GM12875 (cell line): ENCODE results near the gene GPR137B.

Experiments used
- H3K4me3 ChIP-seq: one replicate; pipeline ENCODE4 v1.5.1; 2011; ENCODE audit warnings: low read depth, low read length, control low read depth
- TF ChIP-seq, protein P1 (sequence below): IDR thresholded peaks from 2 replicates; pipeline ENCODE4 v1.5.1; 2011; ENCODE audit warnings: low read depth, mild to moderate bottlenecking, control low read depth, inconsistent platforms, low read length, moderate library complexity, borderline replicate concordance; ENCODE audit not compliant: insufficient read depth

Gene GPR137B

DNA sequence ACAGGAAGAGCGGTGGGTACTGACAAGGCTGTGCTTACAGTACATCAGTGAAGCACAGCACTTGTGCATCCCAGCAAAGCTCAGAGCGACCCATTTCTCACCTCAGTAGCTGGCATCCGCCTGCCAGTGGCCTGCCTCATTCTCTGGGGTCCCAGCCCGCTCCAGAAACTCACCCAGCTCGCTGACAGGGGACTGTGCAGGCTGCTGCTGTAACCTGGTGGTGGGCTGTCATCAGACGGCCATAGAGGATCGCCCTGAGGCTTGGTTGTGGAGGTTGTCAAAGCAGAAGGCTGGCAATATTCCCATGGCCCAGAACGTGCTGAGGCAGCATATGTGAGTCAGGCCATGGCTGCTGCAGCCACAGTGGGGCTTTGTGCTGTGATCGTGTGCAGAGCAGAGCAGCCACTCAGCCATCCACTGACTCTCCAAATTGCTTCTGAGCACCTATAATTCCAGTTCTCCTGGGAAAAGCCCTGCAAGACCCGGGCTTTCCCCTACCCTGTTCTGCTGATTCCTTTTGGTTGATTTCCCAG, 13.6 kb upstream of the GPR137B start:
- TF ChIP-seq, protein P1, sequence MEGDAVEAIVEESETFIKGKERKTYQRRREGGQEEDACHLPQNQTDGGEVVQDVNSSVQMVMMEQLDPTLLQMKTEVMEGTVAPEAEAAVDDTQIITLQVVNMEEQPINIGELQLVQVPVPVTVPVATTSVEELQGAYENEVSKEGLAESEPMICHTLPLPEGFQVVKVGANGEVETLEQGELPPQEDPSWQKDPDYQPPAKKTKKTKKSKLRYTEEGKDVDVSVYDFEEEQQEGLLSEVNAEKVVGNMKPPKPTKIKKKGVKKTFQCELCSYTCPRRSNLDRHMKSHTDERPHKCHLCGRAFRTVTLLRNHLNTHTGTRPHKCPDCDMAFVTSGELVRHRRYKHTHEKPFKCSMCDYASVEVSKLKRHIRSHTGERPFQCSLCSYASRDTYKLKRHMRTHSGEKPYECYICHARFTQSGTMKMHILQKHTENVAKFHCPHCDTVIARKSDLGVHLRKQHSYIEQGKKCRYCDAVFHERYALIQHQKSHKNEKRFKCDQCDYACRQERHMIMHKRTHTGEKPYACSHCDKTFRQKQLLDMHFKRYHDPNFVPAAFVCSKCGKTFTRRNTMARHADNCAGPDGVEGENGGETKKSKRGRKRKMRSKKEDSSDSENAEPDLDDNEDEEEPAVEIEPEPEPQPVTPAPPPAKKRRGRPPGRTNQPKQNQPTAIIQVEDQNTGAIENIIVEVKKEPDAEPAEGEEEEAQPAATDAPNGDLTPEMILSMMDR = no peak
- H3K4me3 ChIP-seq = no peak overlapping the region

DNA sequence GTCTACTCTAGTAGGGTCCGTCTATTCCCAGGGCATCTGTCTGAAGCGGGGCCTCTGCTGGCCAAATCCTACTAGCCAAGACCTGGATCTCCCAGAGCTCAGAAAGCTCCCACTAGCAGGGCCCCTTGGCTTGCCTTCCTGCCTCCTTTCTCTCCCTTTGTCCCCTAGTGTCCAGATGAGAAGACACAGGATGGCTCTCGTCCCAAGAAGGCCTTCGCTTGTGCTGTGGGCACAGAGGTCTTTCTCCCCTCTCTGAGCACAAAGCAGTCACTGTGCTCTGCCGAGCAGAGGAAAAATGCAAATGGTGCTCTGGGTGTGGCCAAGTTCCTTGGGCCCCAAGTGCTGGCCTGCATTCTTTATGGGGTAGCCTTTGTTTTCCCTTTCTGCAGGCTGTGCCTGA, 13.0 kb upstream of the GPR137B start:
- TF ChIP-seq, protein P1 = no peak
- no peak overlapping the region for H3K4me3 ChIP-seq

DNA sequence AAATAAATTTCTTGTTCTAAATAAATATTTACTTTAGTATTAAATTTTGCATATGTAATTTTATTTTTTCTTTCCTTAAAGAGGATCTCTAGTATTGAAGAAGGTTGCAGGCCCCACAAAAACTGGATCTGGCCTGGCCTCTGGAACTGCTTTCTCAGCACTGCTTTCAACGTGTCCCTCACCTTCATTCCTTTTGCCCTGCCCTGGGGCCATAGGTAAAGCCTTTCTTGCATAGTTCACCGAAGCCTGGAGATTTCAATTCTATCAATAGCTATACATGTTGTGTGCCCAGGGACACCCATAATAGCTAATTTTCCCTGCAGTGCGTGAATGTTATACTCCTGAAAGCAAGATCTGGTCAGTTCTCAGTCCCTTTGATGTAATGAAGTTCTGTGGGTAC, 12.0 kb upstream of the GPR137B start:
- H3K4me3 ChIP-seq = no peak overlapping the region
- TF ChIP-seq, protein P1 = no peak

DNA sequence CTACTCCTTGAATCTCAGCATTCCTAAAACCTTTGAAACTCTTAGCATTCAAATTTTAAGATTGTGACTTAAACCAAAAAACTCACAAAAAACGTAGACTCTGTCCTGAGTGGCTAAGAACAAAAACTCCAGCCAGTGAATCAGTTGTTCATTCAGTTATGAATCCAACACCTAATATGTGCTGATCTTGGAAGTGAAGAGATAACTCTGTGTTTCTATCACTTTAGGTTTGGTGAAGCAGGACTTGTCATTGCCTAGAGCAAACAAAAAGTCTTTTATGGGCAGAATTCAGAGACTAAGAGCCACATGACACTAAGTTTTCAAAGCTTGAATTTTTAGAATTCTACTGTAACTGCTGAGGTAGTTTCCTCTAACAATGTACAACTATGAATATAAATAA, 10.4 kb upstream of the GPR137B start:
- TF ChIP-seq, protein P1 = no peak
- H3K4me3 ChIP-seq = no peak overlapping the region

DNA sequence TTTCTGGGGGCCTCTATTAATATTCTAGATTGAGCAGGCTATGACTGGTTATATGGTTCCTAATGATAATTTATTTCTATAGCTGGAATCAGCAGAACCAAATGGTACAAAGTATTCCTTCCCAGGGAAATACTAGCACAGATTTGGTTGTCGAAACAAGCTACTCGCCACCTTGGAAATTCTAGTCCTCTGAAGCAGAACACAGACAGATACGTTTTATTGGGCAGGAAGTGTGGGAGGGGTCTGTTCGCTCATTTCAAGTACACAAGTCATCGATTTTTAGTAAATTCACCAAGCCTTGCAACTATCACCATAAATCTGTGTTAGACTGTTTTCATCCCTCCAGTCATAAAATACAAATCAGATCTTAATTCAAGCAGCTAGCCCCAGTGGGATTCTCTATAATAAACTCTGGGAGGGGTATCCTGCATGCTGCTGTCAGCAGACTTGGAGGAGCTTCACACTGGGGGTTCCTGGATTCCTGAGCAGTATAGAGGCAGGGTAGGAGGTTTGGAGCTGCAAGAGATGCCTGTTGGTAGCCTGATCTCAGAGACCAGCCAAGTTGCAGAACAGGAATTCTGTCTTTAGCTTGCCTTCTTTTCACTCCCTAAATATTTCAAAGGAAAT, 9.8 kb upstream of the GPR137B start:
- no peak overlapping the region for H3K4me3 ChIP-seq
- TF ChIP-seq, protein P1 = no peak

DNA sequence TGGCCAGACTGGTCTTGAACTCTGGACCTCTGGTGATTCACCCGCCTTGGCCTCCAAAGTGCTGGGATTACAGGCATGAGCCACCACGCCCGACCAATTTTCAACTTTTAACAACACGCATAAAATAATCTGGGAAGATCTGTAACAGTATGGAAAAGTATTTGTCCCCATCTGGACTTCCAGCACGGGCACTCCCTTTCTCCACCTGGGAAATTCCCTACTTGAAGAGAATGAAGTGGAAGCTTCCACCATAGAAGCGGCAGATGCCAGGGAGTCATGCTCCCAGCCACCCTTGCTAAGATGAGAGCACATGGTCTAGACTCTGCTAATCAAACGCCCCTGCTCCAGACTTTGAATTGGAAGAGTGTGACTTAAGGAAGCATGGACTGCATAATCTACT, 9.0 kb upstream of the GPR137B start:
- TF ChIP-seq, protein P1 = no peak
- no peak overlapping the region for H3K4me3 ChIP-seq

DNA sequence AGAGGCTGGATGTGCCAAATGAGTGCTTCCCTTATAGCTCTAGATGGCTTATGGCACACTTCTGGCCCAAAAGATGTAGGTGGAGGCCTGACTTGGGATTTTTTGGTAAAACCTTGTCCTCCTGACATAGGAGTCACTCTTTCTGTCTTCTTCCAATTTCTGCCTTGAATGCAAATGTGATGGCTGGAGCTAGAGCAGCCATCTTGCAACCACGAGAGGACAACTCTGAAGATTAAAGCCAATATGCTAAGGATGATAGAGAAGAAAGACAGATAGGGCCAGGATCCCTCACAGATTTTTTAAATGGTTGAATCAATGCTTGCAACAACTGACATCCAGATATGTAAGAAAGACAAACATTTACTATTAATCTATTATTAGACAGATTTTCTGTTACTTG, 8.5 kb upstream of the GPR137B start:
- no peak overlapping the region for H3K4me3 ChIP-seq
- TF ChIP-seq, protein P1 = no peak
